ENCODE data around the gene TMTC2. TPM values are rescaled to one million over a fixed set of nuclear protein-coding genes. Genes with fewer than 3 reads are reported as not detected.

Gene TMTC2
- polyA plus RNA-seq, 1 donor from 2014 or later, result 20.6 TPM

DNA sequence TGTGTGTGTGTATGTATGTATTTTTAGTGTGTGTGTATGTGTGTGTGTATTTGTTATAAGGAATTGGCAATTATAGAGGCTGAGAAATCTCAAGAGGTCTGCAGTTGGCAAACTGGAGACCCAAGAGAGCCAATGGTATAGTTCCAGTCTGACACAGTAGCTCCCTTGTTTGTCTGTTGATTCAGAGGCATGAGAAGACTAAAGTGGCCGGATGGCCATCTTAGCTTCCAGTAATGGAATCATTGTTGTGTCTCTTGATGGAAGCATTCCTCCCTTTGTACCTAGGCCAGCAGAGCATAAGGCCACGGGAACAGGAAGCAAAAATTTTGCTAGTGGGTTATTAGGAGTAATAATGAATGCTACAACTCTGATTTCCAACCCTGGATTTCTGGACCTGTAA lies 460.6 kb downstream of the TMTC2 start:
- Histone ChIP-seq H3K27ac (ENCODE audit: low read length) (no peak overlapping the region), H4K20me1 (ENCODE audit: insufficient read depth) (no peaks in the 10 kb centered on the region), H2AFZ (ENCODE audit: low read depth, low read length) (no peak overlapping the region), H3K9me3 (ENCODE audit: low read length) (no peaks in the 10 kb centered on the region), H3F3A (ENCODE audit: insufficient read depth, low read length, poor library complexity, severe bottlenecking) (no peaks in the 10 kb centered on the region), H3K79me2 (replicated peaks; ENCODE audit: insufficient read depth, low read length) (no peaks in the 10 kb centered on the region), H3K27me3 (ENCODE audit: insufficient read depth, low read depth, low read length) (no peaks in the 10 kb centered on the region), H3K4me2 (ENCODE audit: low read length) (no peak overlapping the region), H3K36me3 (ENCODE audit: insufficient read depth, low read length) (no peaks in the 10 kb centered on the region), H3K9me2 (ENCODE audit: insufficient read depth, low read length) (no peaks in the 10 kb centered on the region), H3K4me3 (ENCODE audit: low read length) (no peak overlapping the region), H3K9ac (ENCODE audit: low read length) (no peak overlapping the region)
- TF ChIP-seq, protein P1, sequence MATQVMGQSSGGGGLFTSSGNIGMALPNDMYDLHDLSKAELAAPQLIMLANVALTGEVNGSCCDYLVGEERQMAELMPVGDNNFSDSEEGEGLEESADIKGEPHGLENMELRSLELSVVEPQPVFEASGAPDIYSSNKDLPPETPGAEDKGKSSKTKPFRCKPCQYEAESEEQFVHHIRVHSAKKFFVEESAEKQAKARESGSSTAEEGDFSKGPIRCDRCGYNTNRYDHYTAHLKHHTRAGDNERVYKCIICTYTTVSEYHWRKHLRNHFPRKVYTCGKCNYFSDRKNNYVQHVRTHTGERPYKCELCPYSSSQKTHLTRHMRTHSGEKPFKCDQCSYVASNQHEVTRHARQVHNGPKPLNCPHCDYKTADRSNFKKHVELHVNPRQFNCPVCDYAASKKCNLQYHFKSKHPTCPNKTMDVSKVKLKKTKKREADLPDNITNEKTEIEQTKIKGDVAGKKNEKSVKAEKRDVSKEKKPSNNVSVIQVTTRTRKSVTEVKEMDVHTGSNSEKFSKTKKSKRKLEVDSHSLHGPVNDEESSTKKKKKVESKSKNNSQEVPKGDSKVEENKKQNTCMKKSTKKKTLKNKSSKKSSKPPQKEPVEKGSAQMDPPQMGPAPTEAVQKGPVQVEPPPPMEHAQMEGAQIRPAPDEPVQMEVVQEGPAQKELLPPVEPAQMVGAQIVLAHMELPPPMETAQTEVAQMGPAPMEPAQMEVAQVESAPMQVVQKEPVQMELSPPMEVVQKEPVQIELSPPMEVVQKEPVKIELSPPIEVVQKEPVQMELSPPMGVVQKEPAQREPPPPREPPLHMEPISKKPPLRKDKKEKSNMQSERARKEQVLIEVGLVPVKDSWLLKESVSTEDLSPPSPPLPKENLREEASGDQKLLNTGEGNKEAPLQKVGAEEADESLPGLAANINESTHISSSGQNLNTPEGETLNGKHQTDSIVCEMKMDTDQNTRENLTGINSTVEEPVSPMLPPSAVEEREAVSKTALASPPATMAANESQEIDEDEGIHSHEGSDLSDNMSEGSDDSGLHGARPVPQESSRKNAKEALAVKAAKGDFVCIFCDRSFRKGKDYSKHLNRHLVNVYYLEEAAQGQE (IDR thresholded peaks at IDR 0.05; ENCODE audit: borderline replicate concordance), result no peak
- TF ChIP-seq EP300 (conservative IDR thresholded peaks at IDR 0.05; ENCODE audit: poor library complexity, severe bottlenecking) (no peak), TAF1 (IDR thresholded peaks at IDR 0.05; ENCODE audit: low read depth) (no peak), RAD21 (conservative IDR thresholded peaks at IDR 0.05) (no peak), SMC3 (conservative IDR thresholded peaks at IDR 0.05; ENCODE audit: poor library complexity) (no peak), MXI1 (conservative IDR thresholded peaks at IDR 0.05; ENCODE audit: poor library complexity, severe bottlenecking) (no peak), POLR2AphosphoS5 (IDR thresholded peaks at IDR 0.05) (no peak)

DNA sequence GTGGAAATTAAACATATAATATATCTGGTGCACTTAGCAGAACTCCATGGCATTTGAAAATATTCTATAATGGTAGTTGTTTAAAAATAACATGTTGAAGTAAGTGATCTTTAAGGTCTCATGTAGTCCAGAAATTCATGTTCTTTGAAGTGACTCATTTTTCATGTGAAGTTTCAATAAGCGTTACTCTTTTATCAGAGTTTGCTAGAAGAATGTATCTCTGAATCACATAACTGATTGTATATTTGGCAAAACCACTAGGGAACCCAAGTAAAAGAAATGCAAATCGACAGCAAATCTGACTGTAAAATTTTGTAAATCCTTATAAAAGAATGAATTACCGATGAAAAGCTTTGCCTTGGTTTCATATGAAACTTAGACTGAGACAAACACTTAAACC lies 463.3 kb downstream of the TMTC2 start:
- TF ChIP-seq RAD21 (conservative IDR thresholded peaks at IDR 0.05), result no peak
- no peak for TF ChIP-seq TAF1 (IDR thresholded peaks at IDR 0.05; ENCODE audit: low read depth)
- no peak for TF ChIP-seq EP300 (conservative IDR thresholded peaks at IDR 0.05; ENCODE audit: poor library complexity, severe bottlenecking)
- TF ChIP-seq SMC3 (conservative IDR thresholded peaks at IDR 0.05; ENCODE audit: poor library complexity), result no peak
- no peak for TF ChIP-seq POLR2AphosphoS5 (IDR thresholded peaks at IDR 0.05)
- TF ChIP-seq EZH2 (IDR thresholded peaks at IDR 0.05; ENCODE audit: borderline replicate concordance, insufficient read depth, low read length, poor library complexity, severe bottlenecking), result no peak
- TF ChIP-seq, protein P2, sequence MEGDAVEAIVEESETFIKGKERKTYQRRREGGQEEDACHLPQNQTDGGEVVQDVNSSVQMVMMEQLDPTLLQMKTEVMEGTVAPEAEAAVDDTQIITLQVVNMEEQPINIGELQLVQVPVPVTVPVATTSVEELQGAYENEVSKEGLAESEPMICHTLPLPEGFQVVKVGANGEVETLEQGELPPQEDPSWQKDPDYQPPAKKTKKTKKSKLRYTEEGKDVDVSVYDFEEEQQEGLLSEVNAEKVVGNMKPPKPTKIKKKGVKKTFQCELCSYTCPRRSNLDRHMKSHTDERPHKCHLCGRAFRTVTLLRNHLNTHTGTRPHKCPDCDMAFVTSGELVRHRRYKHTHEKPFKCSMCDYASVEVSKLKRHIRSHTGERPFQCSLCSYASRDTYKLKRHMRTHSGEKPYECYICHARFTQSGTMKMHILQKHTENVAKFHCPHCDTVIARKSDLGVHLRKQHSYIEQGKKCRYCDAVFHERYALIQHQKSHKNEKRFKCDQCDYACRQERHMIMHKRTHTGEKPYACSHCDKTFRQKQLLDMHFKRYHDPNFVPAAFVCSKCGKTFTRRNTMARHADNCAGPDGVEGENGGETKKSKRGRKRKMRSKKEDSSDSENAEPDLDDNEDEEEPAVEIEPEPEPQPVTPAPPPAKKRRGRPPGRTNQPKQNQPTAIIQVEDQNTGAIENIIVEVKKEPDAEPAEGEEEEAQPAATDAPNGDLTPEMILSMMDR (IDR thresholded peaks at IDR 0.05; ENCODE audit: poor library complexity, severe bottlenecking), result no peak
- TF ChIP-seq, protein P1 (IDR thresholded peaks at IDR 0.05; ENCODE audit: borderline replicate concordance), result no peak
- TF ChIP-seq MXI1 (conservative IDR thresholded peaks at IDR 0.05; ENCODE audit: poor library complexity, severe bottlenecking), result no peak
- H3K9ac ChIP-seq (ENCODE audit: low read length), result no peak overlapping the region
- H3K27ac ChIP-seq (ENCODE audit: low read length), result no peak overlapping the region
- H3K9me2 ChIP-seq (ENCODE audit: insufficient read depth, low read length), result no peaks in the 10 kb centered on the region
- no peaks in the 10 kb centered on the region for H3K36me3 ChIP-seq (ENCODE audit: insufficient read depth, low read length)
- no peaks in the 10 kb centered on the region for H3F3A ChIP-seq (ENCODE audit: insufficient read depth, low read length, poor library complexity, severe bottlenecking)
- no peaks in the 10 kb centered on the region for H3K9me3 ChIP-seq (ENCODE audit: low read length)
- no peak overlapping the region for H3K4me2 ChIP-seq (ENCODE audit: low read length)
- H3K27me3 ChIP-seq (ENCODE audit: insufficient read depth, low read depth, low read length), result no peaks in the 10 kb centered on the region
- H3K4me3 ChIP-seq (ENCODE audit: low read length), result no peak overlapping the region
- no peak overlapping the region for H2AFZ ChIP-seq (ENCODE audit: low read depth, low read length)
- H4K20me1 ChIP-seq (ENCODE audit: insufficient read depth), result no peaks in the 10 kb centered on the region
- H3K79me2 ChIP-seq (replicated peaks; ENCODE audit: insufficient read depth, low read length), result no peaks in the 10 kb centered on the region
